Spinal cord (tissue), 10 donors: ENCODE measurements around the gene CNTRL. TPM values are rescaled to one million over a fixed set of nuclear protein-coding genes. Genes with fewer than 3 reads are reported as not detected.
"Not testable (repeated sequence)": the region's sequence is repeated elsewhere in the genome, so short reads cannot be mapped to it uniquely, and the experiment has no call there.

ENCODE experiments used
- DNase-seq, 6 donors: peaks; one replicate each; pipeline versions ENCODE4 v3.0.0 to v3.0.0-alpha.2; 2013 to 2015; ENCODE audit warnings: low spot score in 6 of 6, low read depth in 4 of 6
- H3K27ac ChIP-seq: one replicate; pipeline ENCODE4 v1.5.1; 2013; ENCODE audit warnings: low read depth, low read length, control low read depth
- H3K27me3 ChIP-seq: one replicate; pipeline ENCODE4 v1.6.1; 2013; ENCODE audit warnings: low read length; ENCODE audit not compliant: control insufficient read depth, insufficient read depth
- H3K36me3 ChIP-seq: one replicate; pipeline ENCODE4 v1.6.1; 2013; ENCODE audit warnings: low read length; ENCODE audit not compliant: control insufficient read depth, insufficient read depth
- H3K4me1 ChIP-seq: one replicate; pipeline ENCODE4 v1.6.1; 2013; ENCODE audit warnings: low read length; ENCODE audit not compliant: control insufficient read depth, insufficient read depth
- H3K4me3 ChIP-seq: one replicate; pipeline ENCODE4 v1.5.1; 2013; ENCODE audit warnings: low read depth, low read length, control low read depth
- H3K9me3 ChIP-seq: one replicate; pipeline ENCODE4 v1.6.1; 2013; ENCODE audit warnings: low read length; ENCODE audit not compliant: control insufficient read depth, insufficient read depth
- WGBS: methylation state at CpG from one replicate; pipeline ENCODE4 v1.1.5; 2013; ENCODE audit warnings: missing lambda C conversion rate; ENCODE audit not compliant: insufficient coverage; 5-methylcytosine and 5-hydroxymethylcytosine counted together
- polyA plus RNA-seq, 2 donors: library from polyadenylated mRNA; unstranded; fragments of 120-200 nt; gene quantifications; one replicate each; pipeline ENCODE4 v1.2.1, GENCODE V29; 2013; ENCODE audit not compliant: insufficient read length in 2 of 2
- total RNA-seq, 2 donors: library from RNA; depleted of rRNA in 1 of 2; stranded (reverse); fragments of 120-200 nt in 1 of 2; fragments of >200 nt in 1 of 2; gene quantifications; one replicate each; pipeline versions ENCODE4 v1.2.3 to v1.2.4, GENCODE V29; 2013 to 2014
- donor health status: healthy.

The CNTRL gene
- total and polyA plus RNA-seq, 4 donors, result 17.2 to 24.6 (median 20.6) TPM

GRCh38 chr9:121121582-121122087 is 46.9 kb downstream of the CNTRL start:
- H3K36me3 ChIP-seq, result peaks cover 3% of the 10 kb centered on the region
- H3K9me3 ChIP-seq, result no peaks in the 10 kb centered on the region
- 0% methylated on average over 12 of the region's 17 CpGs for WGBS
- DNase-seq, result peak; percentile 40 to 97 (median 64)
- H3K27me3 ChIP-seq, result no peaks in the 10 kb centered on the region
- peak overlapping the region; percentile 29 for H3K4me3 ChIP-seq
- no peaks in the 10 kb centered on the region for H3K4me1 ChIP-seq
- peak overlapping the region; percentile 20 for H3K27ac ChIP-seq

DNA sequence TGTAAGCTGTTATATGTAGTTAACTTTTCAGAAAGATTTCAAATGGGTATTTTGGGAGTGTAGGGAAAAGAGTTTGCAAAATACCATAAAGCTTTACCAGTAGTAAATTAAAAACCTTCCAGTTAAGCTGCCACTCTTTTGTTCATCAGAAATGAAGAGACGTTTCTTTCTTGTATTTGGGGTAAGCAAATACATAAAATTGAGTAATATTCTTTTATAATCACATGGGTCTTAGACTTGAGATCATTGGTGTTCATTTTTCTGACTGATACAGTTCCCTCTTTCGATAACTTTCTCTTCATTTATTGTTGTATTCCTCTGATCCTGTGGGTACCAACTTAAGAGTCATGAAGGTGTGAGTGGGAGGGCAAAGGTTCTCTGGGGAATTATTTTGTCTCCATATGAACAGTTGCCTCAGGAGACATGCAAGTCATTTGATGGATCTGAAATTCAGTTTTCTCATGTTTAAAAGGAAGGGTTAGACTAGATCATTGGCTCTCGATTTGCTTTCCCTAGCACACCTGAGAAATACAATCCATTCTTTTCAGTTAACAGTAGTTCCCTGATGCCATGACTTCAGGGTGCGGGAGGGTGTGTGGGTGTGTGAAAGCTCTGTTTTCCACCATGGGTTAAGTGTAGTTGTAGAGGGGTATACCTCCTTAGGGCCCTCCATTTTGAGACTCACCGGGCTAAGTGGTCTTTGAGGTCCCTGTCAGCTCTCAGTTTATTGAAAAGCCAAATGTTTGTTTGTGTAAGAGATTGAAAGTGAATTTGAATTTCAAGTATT is 47.7 kb downstream of the CNTRL start:
- Histone ChIP-seq H3K4me1 (no peaks in the 10 kb centered on the region), H3K36me3 (peaks cover 5% of the 10 kb centered on the region), H3K27ac (no peak overlapping the region), H3K27me3 (no peaks in the 10 kb centered on the region), H3K9me3 (no peaks in the 10 kb centered on the region), H3K4me3 (peak overlapping the region; percentile 29)
- WGBS, result 67% methylated on average over 1 of the region's 5 CpGs
- no peak for DNase-seq

GRCh38 chr9:121123816-121124535 is 49.2 kb downstream of the CNTRL start:
- DNase-seq, result no peak
- Histone ChIP-seq H3K36me3 (peaks cover 5% of the 10 kb centered on the region), H3K9me3 (no peaks in the 10 kb centered on the region), H3K4me3 (no peak overlapping the region), H3K27ac (no peak overlapping the region), H3K4me1 (no peaks in the 10 kb centered on the region), H3K27me3 (no peaks in the 10 kb centered on the region)
- 97% methylated on average over 3 of the region's 5 CpGs for WGBS

GRCh38 chr9:121125590-121125989 is 50.8 kb downstream of the CNTRL start:
- DNase-seq, result no peak

GRCh38 chr9:121129384-121129783 is 54.6 kb downstream of the CNTRL start:
- not testable (repeated sequence) for H3K27ac ChIP-seq, H3K9me3 ChIP-seq, DNase-seq, H3K4me1 ChIP-seq, H3K27me3 ChIP-seq, H3K4me3 ChIP-seq
- H3K36me3 ChIP-seq, result peaks cover 11% of the 10 kb centered on the region
- no CpG with 5 or more reads among the region's 3 CpGs for WGBS

More at GRCh38 chr9:121125590-121125989, 50.8 kb downstream of the CNTRL start:
- Histone ChIP-seq H3K36me3 (peaks cover 5% of the 10 kb centered on the region), H3K27me3 (no peaks in the 10 kb centered on the region), H3K4me1 (no peaks in the 10 kb centered on the region), H3K4me3 (no peak overlapping the region), H3K9me3 (no peaks in the 10 kb centered on the region), H3K27ac (no peak overlapping the region)
- 80% methylated on average over 1 of the region's 3 CpGs for WGBS

DNA sequence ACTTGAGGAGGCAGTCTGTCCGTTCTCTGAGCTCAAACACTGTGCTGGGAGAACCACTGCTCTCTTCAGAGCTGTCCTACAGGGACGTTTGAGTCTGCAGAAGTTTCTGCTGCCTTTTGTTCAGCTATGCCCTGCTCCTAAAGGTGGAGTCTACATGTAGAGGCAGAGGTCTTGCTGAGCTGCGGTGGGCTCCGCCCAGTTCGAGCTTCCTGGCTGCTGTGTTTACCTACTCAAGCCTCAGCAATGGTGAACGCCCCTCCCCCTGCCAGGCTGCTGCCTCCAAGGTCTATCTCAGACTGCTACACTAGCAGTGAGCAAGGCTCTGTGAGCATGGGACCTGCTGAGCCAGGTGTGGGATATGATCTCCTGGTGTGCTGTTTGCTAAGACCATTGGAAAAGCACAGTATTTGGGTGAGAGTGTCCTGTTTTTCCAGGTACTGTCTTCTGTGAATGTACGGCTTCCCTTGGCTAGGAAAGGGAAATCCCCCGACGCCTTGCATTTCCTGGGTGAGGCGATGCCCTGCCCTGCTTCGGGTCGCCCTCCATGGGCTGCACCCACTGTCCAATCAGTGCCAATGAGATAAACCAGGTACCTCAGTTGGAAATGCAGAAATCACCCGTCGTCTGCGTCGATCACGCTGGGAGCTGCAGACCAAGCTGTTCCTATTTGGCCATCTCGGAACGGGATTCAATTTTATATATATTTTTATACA is 58.5 kb downstream of the CNTRL start:
- H3K27me3 ChIP-seq, result no peaks in the 10 kb centered on the region
- DNase-seq, result no peak
- 87% methylated on average over 12 of the region's 19 CpGs for WGBS
- H3K36me3 ChIP-seq, result peaks cover 5% of the 10 kb centered on the region
- H3K9me3 ChIP-seq, result no peaks in the 10 kb centered on the region
- no peak overlapping the region for H3K4me3 ChIP-seq
- no peaks in the 10 kb centered on the region for H3K4me1 ChIP-seq
- no peak overlapping the region for H3K27ac ChIP-seq

DNA sequence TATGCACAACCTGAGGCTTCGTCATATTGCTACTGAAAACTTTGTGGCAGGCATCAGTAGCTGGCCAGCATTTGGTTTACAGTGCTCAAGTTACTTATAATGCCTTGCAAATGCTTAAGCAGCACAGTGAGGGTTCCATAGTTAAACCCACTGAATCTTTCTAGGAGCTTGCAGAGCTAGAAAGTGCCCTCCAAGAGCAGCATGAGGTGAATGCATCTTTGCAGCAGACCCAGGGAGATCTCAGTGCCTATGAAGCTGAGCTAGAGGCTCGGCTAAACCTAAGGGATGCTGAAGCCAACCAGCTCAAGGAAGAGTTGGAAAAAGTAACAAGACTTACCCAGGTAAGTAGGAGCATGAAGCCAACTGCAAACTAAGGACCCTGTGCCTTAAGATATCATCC is 60.9 kb downstream of the CNTRL start:
- no peak overlapping the region for H3K4me3 ChIP-seq
- H3K27me3 ChIP-seq, result no peaks in the 10 kb centered on the region
- no peaks in the 10 kb centered on the region for H3K9me3 ChIP-seq
- no peak for DNase-seq
- H3K36me3 ChIP-seq, result peaks cover 5% of the 10 kb centered on the region
- 89% methylated on average over 2 of the region's 2 CpGs for WGBS
- H3K4me1 ChIP-seq, result no peaks in the 10 kb centered on the region
- no peak overlapping the region for H3K27ac ChIP-seq

GRCh38 chr9:121138561-121138960 is 63.8 kb downstream of the CNTRL start:
- peaks cover 7% of the 10 kb centered on the region for H3K36me3 ChIP-seq
- H3K27me3 ChIP-seq, result no peaks in the 10 kb centered on the region
- no peak overlapping the region for H3K27ac ChIP-seq
- DNase-seq, result no peak
- no peaks in the 10 kb centered on the region for H3K9me3 ChIP-seq
- H3K4me3 ChIP-seq, result no peak overlapping the region
- no peaks in the 10 kb centered on the region for H3K4me1 ChIP-seq

GRCh38 chr9:121138973-121139372 is 64.2 kb downstream of the CNTRL start:
- no CpG with 5 or more reads among the region's 3 CpGs for WGBS
- H3K4me3 ChIP-seq, result no peak overlapping the region
- no peaks in the 10 kb centered on the region for H3K27me3 ChIP-seq
- no peak overlapping the region for H3K27ac ChIP-seq
- no peaks in the 10 kb centered on the region for H3K9me3 ChIP-seq
- H3K4me1 ChIP-seq, result no peaks in the 10 kb centered on the region
- H3K36me3 ChIP-seq, result peaks cover 7% of the 10 kb centered on the region
- DNase-seq, result peak in 1 of 6 donors; percentile 1
